IPS-20b (cell line): ENCODE measurements around the gene CEP135.
"Not testable (repeated sequence)": the region's sequence is repeated elsewhere in the genome, so short reads cannot be mapped to it uniquely, and the experiment has no call there.

ENCODE experiments used
- H3K27ac ChIP-seq: one replicate; pipeline ENCODE4 v1.5.1; 2013; ENCODE audit warnings: low read length
- H3K27me3 ChIP-seq: 2 replicates; pipeline ENCODE4 v1.6.1; 2013; ENCODE audit warnings: mild to moderate bottlenecking, low read length, inconsistent platforms; ENCODE audit not compliant: insufficient read depth
- H3K36me3 ChIP-seq: 2 replicates; pipeline ENCODE4 v1.6.1; 2013; ENCODE audit warnings: low read depth, mild to moderate bottlenecking, inconsistent platforms, low read length, moderate library complexity; ENCODE audit not compliant: insufficient read depth
- H3K4me1 ChIP-seq: 2 replicates; pipeline ENCODE4 v1.6.1; 2013; ENCODE audit warnings: mild to moderate bottlenecking, control low read depth, inconsistent platforms, low read length, moderate library complexity; ENCODE audit not compliant: insufficient read depth
- H3K4me3 ChIP-seq: 2 replicates; pipeline ENCODE4 v1.5.1; 2013; ENCODE audit warnings: mild to moderate bottlenecking, low read length, inconsistent platforms
- H3K9ac ChIP-seq: 2 replicates; pipeline ENCODE4 v1.6.1; 2013; ENCODE audit warnings: low read depth, mild to moderate bottlenecking, inconsistent platforms, low read length, moderate library complexity
- H3K9me3 ChIP-seq: 2 replicates; pipeline ENCODE4 v1.6.1; 2013; ENCODE audit warnings: mild to moderate bottlenecking, low read depth, low read length, inconsistent platforms; ENCODE audit not compliant: insufficient read depth

Gene CEP135

DNA sequence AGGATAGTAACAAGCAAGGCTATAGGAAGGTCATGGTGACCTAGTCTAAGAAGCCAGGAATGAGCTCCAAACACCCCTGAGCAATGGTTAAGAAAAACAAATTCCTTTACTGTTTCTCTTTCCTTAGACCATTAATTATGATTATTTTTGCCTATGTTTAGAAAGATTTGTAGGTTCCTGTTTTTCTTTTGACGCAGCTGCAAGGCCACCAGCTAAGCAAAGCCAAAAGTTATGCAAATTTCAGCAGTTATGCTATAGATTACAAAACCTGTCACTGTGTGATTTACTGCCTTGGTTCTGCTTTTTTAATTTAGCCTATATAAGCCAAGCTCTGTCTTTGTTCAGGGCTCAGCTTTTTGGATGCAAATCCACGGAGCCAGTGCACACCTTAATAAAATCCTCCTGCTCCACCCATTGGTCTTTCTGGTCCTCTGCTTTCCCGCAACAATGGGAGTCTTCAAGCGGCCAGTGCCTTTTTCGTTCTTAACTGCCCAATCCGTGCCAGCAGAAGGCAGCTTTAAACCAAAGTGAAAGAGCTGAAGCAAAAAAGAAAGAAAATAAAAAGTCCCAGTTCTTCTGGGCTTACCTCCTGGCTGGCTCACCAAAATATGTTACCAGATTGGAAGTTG lies 1.4 kb upstream of the CEP135 start:
- Histone ChIP-seq H3K9me3 (no peaks in the 10 kb centered on the region), H3K9ac (no peak overlapping the region), H3K27me3 (no peaks in the 10 kb centered on the region), H3K36me3 (peaks cover 5% of the 10 kb centered on the region), H3K27ac (no peak overlapping the region), H3K4me1 (peaks cover 19% of the 10 kb centered on the region), H3K4me3 (no peak overlapping the region)

- peaks cover 19% of the 10 kb centered on the region for H3K4me1 ChIP-seq
- no peak overlapping the region for H3K27ac ChIP-seq
- H3K9ac ChIP-seq = peak overlapping the region; percentile 29; the same call in 1 of the 2 replicates
Observed at GRCh38 chr4:55947912-55948725, 626 bp upstream of the CEP135 start.

DNA sequence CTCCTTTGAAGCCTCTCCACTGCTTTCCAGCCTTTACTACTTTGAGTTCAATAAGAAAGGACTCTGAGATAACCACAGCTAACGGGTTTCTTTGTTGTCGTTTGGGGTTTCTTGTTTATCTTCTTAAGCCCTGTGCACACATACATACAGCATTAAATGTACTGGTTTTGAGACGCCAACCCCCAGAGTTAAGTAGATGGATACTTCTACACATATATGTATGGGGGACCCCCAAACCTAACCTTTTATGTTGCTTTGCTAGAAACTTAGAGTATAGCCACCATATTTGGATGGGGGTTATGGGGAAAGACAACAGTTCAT lies 697 bp downstream of the CEP135 start:
- H3K9ac ChIP-seq = peak overlapping the region; percentile 87
- no peaks in the 10 kb centered on the region for H3K27me3 ChIP-seq
- H3K4me1 ChIP-seq = peaks cover 19% of the 10 kb centered on the region
- no peaks in the 10 kb centered on the region for H3K9me3 ChIP-seq
- H3K4me3 ChIP-seq = peak overlapping the region; percentile 92
- peak overlapping the region; percentile 68 for H3K27ac ChIP-seq
- H3K36me3 ChIP-seq = peaks cover 24% of the 10 kb centered on the region

More at GRCh38 chr4:55947912-55948725, 626 bp upstream of the CEP135 start:
- Histone ChIP-seq H3K9me3 (no peaks in the 10 kb centered on the region), H3K4me3 (peak overlapping the region; percentile 92), H3K27me3 (no peaks in the 10 kb centered on the region), H3K36me3 (peaks cover 12% of the 10 kb centered on the region)

DNA sequence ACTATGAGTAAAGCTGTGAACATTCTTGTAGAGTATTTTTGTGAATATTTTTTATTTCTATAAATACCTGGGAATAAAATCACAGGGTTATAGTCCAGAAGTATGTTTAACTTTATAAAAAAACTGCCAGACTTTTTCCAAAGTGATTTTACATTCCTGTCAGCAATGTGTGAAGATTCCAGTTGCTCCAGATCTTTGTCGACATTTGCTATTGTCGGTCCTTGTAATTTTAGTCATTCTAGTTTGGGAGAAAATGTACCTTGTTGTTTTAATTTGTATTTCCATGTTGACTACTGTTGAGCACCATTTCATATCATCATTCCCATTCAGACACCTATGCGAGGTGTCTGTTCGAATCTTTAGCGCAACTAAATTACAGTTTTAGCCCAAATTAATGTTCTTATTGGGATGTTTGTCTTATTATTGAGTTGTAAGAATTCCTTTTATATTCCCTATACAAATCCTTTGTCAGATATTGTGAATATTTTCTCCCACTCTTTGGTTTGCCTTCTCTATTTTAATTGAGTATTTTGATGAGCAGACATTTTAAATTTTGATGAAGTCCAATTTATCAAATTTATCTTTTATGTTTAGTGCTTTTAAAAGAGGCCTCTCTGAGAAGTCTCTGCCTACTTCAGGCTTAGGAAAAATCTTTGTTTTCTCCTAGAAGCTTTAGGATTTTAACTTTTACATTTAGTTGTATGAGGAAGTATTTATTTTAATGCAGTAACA lies 2.6 kb downstream of the CEP135 start:
- H3K9me3 ChIP-seq = no peaks in the 10 kb centered on the region
- peaks cover 43% of the 10 kb centered on the region for H3K36me3 ChIP-seq
- no peak overlapping the region for H3K4me3 ChIP-seq
- no peak overlapping the region for H3K9ac ChIP-seq
- peaks cover 19% of the 10 kb centered on the region for H3K4me1 ChIP-seq
- H3K27ac ChIP-seq = no peak overlapping the region
- H3K27me3 ChIP-seq = no peaks in the 10 kb centered on the region

DNA sequence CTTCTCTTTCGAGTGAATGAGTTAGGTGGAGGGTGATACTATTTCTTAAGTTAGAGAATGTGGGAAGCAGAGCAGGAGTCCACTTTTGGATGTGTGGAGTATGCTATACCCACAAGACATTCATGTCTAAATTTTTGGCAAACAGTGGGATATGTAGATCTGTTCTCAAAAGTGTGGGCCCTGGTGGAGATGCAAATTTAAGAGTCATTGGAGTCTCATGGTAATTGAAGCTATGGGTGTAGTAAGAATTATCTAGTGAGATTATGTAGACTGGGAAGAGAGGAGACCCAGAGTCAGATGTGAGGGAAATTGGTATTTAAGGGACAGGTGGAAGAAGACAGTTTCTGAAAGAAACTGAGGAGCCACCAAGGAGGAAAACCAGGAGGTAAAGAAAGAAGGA lies 7.0 kb downstream of the CEP135 start:
- no peak overlapping the region for H3K4me3 ChIP-seq
- H3K27ac ChIP-seq = no peak overlapping the region
- H3K4me1 ChIP-seq = no peaks in the 10 kb centered on the region
- H3K27me3 ChIP-seq = no peaks in the 10 kb centered on the region
- peaks cover 83% of the 10 kb centered on the region for H3K36me3 ChIP-seq
- no peak overlapping the region for H3K9ac ChIP-seq
- no peaks in the 10 kb centered on the region for H3K9me3 ChIP-seq

GRCh38 chr4:55959655-55960054 lies 10.9 kb downstream of the CEP135 start:
- no peaks in the 10 kb centered on the region for H3K9me3 ChIP-seq
- peaks cover 76% of the 10 kb centered on the region for H3K36me3 ChIP-seq

DNA sequence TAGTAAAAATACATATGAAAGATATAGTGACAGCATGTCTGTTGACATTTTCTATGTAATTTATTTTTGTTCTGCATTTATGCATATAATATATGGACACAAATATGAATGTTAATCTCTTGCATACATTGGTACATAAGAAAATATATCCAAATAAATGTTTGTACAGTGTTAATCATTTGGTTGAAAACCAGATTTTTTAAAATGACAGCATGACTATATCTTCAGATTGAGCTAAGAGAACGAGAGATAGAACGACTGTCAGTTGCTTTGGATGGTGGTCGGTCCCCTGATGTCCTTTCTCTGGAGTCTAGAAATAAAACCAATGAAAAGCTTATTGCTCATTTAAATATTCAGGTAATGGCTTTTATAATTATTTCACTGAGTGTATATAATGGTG lies 15.3 kb downstream of the CEP135 start:
- Histone ChIP-seq H3K9ac (no peak overlapping the region), H3K27me3 (no peaks in the 10 kb centered on the region), H3K9me3 (no peaks in the 10 kb centered on the region), H3K36me3 (peaks cover 38% of the 10 kb centered on the region), H3K4me1 (no peaks in the 10 kb centered on the region), H3K27ac (no peak overlapping the region), H3K4me3 (no peak overlapping the region)

More at GRCh38 chr4:55959655-55960054, 10.9 kb downstream of the CEP135 start:
- Histone ChIP-seq H3K4me1 (no peaks in the 10 kb centered on the region), H3K4me3 (no peak overlapping the region), H3K27ac (no peak overlapping the region), H3K9ac (no peak overlapping the region), H3K27me3 (no peaks in the 10 kb centered on the region)

DNA sequence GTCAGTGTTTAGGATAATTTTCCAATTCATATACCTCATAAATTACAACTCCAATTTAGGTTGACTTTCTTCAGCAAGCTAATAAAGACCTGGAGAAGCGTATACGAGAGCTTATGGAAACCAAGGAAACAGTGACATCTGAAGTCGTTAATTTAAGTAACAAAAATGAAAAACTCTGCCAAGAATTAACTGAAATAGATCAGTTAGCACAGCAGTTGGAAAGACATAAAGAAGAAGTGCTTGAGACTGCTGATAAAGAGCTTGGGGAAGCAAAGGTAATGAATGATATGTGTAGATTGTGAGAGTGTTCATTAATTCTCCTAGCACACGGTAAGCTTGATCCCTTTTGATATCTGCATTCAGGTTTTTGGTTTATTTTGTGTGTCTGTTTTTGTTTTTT lies 16.8 kb downstream of the CEP135 start:
- no peaks in the 10 kb centered on the region for H3K9me3 ChIP-seq

GRCh38 chr4:55966324-55966723 lies 17.6 kb downstream of the CEP135 start:
- not testable (repeated sequence) for H3K27me3 ChIP-seq, H3K4me3 ChIP-seq, H3K4me1 ChIP-seq, H3K27ac ChIP-seq, H3K9me3 ChIP-seq, H3K9ac ChIP-seq
- H3K36me3 ChIP-seq = peaks cover 20% of the 10 kb centered on the region

More for the DNA sequence above, 16.8 kb downstream of the CEP135 start:
- Histone ChIP-seq H3K27me3 (no peaks in the 10 kb centered on the region), H3K36me3 (peaks cover 25% of the 10 kb centered on the region), H3K4me1 (no peaks in the 10 kb centered on the region), H3K27ac (no peak overlapping the region), H3K4me3 (no peak overlapping the region), H3K9ac (no peak overlapping the region)

GRCh38 chr4:55967376-55967775 lies 18.6 kb downstream of the CEP135 start:
- no peak overlapping the region for H3K4me3 ChIP-seq
- H3K27me3 ChIP-seq = no peaks in the 10 kb centered on the region
- peaks cover 20% of the 10 kb centered on the region for H3K36me3 ChIP-seq
- no peaks in the 10 kb centered on the region for H3K4me1 ChIP-seq
- no peak overlapping the region for H3K27ac ChIP-seq
- H3K9ac ChIP-seq = no peak overlapping the region
- H3K9me3 ChIP-seq = no peaks in the 10 kb centered on the region

- H3K4me1 ChIP-seq = peaks cover 13% of the 10 kb centered on the region; the same call in 1 of the 2 replicates
- no peaks in the 10 kb centered on the region for H3K9me3 ChIP-seq
- H3K27me3 ChIP-seq = no peaks in the 10 kb centered on the region
- H3K9ac ChIP-seq = no peak overlapping the region
- no peak overlapping the region for H3K27ac ChIP-seq
- H3K4me3 ChIP-seq = peak overlapping the region; percentile 10; the same call in 1 of the 2 replicates
- peaks cover 27% of the 10 kb centered on the region for H3K36me3 ChIP-seq
Observed at GRCh38 chr4:55973650-55974049, 24.9 kb downstream of the CEP135 start.
